GM08714 (cell line): Measurements from ENCODE around the gene SPDYE1.
"Not testable (repeated sequence)": the region's sequence is repeated elsewhere in the genome, so short reads cannot be mapped to it uniquely, and the experiment has no call there.

Experiments used
- H3K4me3 ChIP-seq: fragments of 200-500 bp; sonication (Bioruptor generic); 2 replicates; pipeline ENCODE4 v1.5.1; 2014; ENCODE audit warnings: mild to moderate bottlenecking, low read length, inconsistent platforms
- ZNF274 ChIP-seq: IDR thresholded peaks from 2 replicates; pipeline ENCODE4 v1.6.1; 2012; ENCODE audit warnings: mild to moderate bottlenecking, low read depth, low read length

SPDYE1 gene

GRCh38 chr7:43997532-43997931 lies at the start of gene SPDYE1:
SPDYE1 (plus strand) TSS chr7:43997897; CDS start chr7:43999950, 2,053 bp downstream.
- H3K4me3 ChIP-seq, result not testable (repeated sequence)

GRCh38 chr7:43952028-43952427 lies 45.7 kb upstream of the SPDYE1 start:
- no peak overlapping the region for H3K4me3 ChIP-seq
- TF ChIP-seq ZNF274, result no peak

GRCh38 chr7:43953071-43953470 lies 44.6 kb upstream of the SPDYE1 start:
- no peak overlapping the region for H3K4me3 ChIP-seq

GRCh38 chr7:43954524-43955228 lies 43.0 kb upstream of the SPDYE1 start:
- TF ChIP-seq ZNF274, result no peak
- H3K4me3 ChIP-seq, result no peak overlapping the region

More at GRCh38 chr7:43953071-43953470, 44.6 kb upstream of the SPDYE1 start:
- TF ChIP-seq ZNF274, result no peak

- no peak for TF ChIP-seq ZNF274
These were observed 41.7 kb upstream of the SPDYE1 start for GRCh38 chr7:43956027-43956426.

GRCh38 chr7:43960933-43961332 lies 36.8 kb upstream of the SPDYE1 start:
- no peak overlapping the region for H3K4me3 ChIP-seq
- TF ChIP-seq ZNF274, result no peak

More at GRCh38 chr7:43956027-43956426, 41.7 kb upstream of the SPDYE1 start:
- H3K4me3 ChIP-seq, result no peak overlapping the region

- H3K4me3 ChIP-seq, result not testable (repeated sequence)
These were observed 31.3 kb upstream of the SPDYE1 start for GRCh38 chr7:43966392-43966791.

GRCh38 chr7:43968172-43969040 lies 29.3 kb upstream of the SPDYE1 start:
- H3K4me3 ChIP-seq, result not testable (repeated sequence)

GRCh38 chr7:43969586-43969985 lies 28.1 kb upstream of the SPDYE1 start:
- not testable (repeated sequence) for H3K4me3 ChIP-seq

GRCh38 chr7:43970698-43971097 lies 27.0 kb upstream of the SPDYE1 start:
- not testable (repeated sequence) for H3K4me3 ChIP-seq

GRCh38 chr7:43974033-43974573 lies 23.6 kb upstream of the SPDYE1 start:
- not testable (repeated sequence) for H3K4me3 ChIP-seq

GRCh38 chr7:43974725-43975482 lies 22.8 kb upstream of the SPDYE1 start:
- H3K4me3 ChIP-seq, result not testable (repeated sequence)

GRCh38 chr7:43977525-43977924 lies 20.2 kb upstream of the SPDYE1 start:
- no peak for TF ChIP-seq ZNF274
- no peak overlapping the region for H3K4me3 ChIP-seq

GRCh38 chr7:43978102-43978501 lies 19.6 kb upstream of the SPDYE1 start:
- not testable (repeated sequence) for H3K4me3 ChIP-seq

GRCh38 chr7:43982848-43983247 lies 14.8 kb upstream of the SPDYE1 start:
- H3K4me3 ChIP-seq, result not testable (repeated sequence)

GRCh38 chr7:43983736-43984135 lies 14.0 kb upstream of the SPDYE1 start:
- H3K4me3 ChIP-seq, result not testable (repeated sequence)

GRCh38 chr7:43985904-43986864 lies 11.5 kb upstream of the SPDYE1 start:
- not testable (repeated sequence) for H3K4me3 ChIP-seq

GRCh38 chr7:43987476-43987875 lies 10.2 kb upstream of the SPDYE1 start:
- not testable (repeated sequence) for H3K4me3 ChIP-seq

- H3K4me3 ChIP-seq, result not testable (repeated sequence)
These were observed 7.6 kb upstream of the SPDYE1 start for GRCh38 chr7:43990011-43990585.
